COLO829 (cell line): ENCODE data around the gene KIF7.

Experiments used
- DNase-seq: peaks from one replicate; pipeline ENCODE4 v3.0.0; 2012; ENCODE audit warnings: low spot score

Gene KIF7

GRCh38 chr15:89647191-89647851 is 7.9 kb downstream of the KIF7 start:
- peak; percentile 81 for DNase-seq

GRCh38 chr15:89646416-89647141 is 8.7 kb downstream of the KIF7 start:
- no peak for DNase-seq

- DNase-seq, result no peak
These were observed 9.6 kb downstream of the KIF7 start for GRCh38 chr15:89645680-89646079.

- DNase-seq, result no peak
These were observed 13.2 kb downstream of the KIF7 start for GRCh38 chr15:89642106-89642505.

- DNase-seq, result no peak
These were observed 14.2 kb downstream of the KIF7 start for GRCh38 chr15:89641053-89641452.

GRCh38 chr15:89640245-89640644 is 15.0 kb downstream of the KIF7 start:
- DNase-seq, result no peak

GRCh38 chr15:89633585-89633984 is 21.7 kb downstream of the KIF7 start:
- no peak for DNase-seq

- DNase-seq, result no peak
These were observed 22.5 kb downstream of the KIF7 start for GRCh38 chr15:89632563-89633430.

GRCh38 chr15:89631902-89632264 is 23.4 kb downstream of the KIF7 start:
- no peak for DNase-seq

- DNase-seq, result no peak
These were observed 24.0 kb downstream of the KIF7 start for GRCh38 chr15:89630974-89631901.

- no peak for DNase-seq
These were observed 25.0 kb downstream of the KIF7 start for GRCh38 chr15:89630260-89630659.

- no peak for DNase-seq
These were observed 25.4 kb downstream of the KIF7 start for GRCh38 chr15:89629829-89630228.

- no peak for DNase-seq
These were observed 26.2 kb downstream of the KIF7 start for GRCh38 chr15:89628806-89629715.

- DNase-seq, result no peak
These were observed 27.0 kb downstream of the KIF7 start for GRCh38 chr15:89628301-89628700.

- DNase-seq, result no peak
These were observed 27.9 kb downstream of the KIF7 start for GRCh38 chr15:89627256-89627970.

GRCh38 chr15:89625716-89626115 is 29.6 kb downstream of the KIF7 start:
- DNase-seq, result no peak

- no peak for DNase-seq
These were observed 32.1 kb downstream of the KIF7 start for GRCh38 chr15:89623165-89623564.

- no peak for DNase-seq
These were observed 33.7 kb downstream of the KIF7 start for GRCh38 chr15:89621547-89621946.

- DNase-seq, result no peak
These were observed 39.0 kb downstream of the KIF7 start for GRCh38 chr15:89616228-89616627.

GRCh38 chr15:89615135-89615534 is 40.1 kb downstream of the KIF7 start:
- no peak for DNase-seq
